SK-N-SH (cell line): ENCODE measurements around the gene RIMS1. TPM values are rescaled to one million over a fixed set of nuclear protein-coding genes. Genes with fewer than 3 reads are reported as not detected.
A peak's percentile ranks its signal among the peaks of the same experiment; 100 is the strongest.

Source experiments
- CTCF ChIA-PET: fragments of 300-600, 350-600 bp; formaldehyde crosslinking; extraction: SDS; loops from one replicate; lab custom pipeline; 2021; lab: Yijun Ruan, JAX
- POLR2A ChIA-PET: fragments of 350-600 bp; sonication (Branson Sonifier 250); formaldehyde crosslinking; extraction: SDS; loops from one replicate; lab custom pipeline; 2020; ENCODE audit warnings: antibody characterized with exemption, inconsistent platforms; lab: Yijun Ruan, JAX
- DNase-seq: peaks from one replicate; pipeline ENCODE4 v3.0.0; 2012
- H2AFZ ChIP-seq: fragments of 200-600 bp; sonication (generic); 2 replicates; pipeline ENCODE4 v1.8.1; 2016; ENCODE audit warnings: antibody characterized with exemption, mild to moderate bottlenecking, low read depth
- H3F3A ChIP-seq: fragments of 200-600 bp; sonication (generic); replicated peaks from 2 replicates; pipeline ENCODE3; 2016; ENCODE audit warnings: antibody characterized with exemption, mild to moderate bottlenecking; ENCODE audit not compliant: insufficient read depth
- H3K27ac ChIP-seq, 2 experiments: fragments of 200-500 bp in 1 of 2; fragments of 200-600 bp in 1 of 2; sonication (Bioruptor generic) in 1 of 2; sonication (generic), shearing (Covaris generic) in 1 of 2; 2 replicates each; pipeline versions ENCODE4 v1.5.1 to v1.6.1; 2014 to 2016; ENCODE audit warnings: low read depth in 2 of 2, inconsistent platforms in 1 of 2, low read length in 1 of 2, mild to moderate bottlenecking in 1 of 2, mixed read lengths in 1 of 2
- H3K27me3 ChIP-seq: fragments of 200-600 bp; sonication (generic), shearing (Covaris generic); 2 replicates; pipeline ENCODE4 v1.6.1; 2016; ENCODE audit warnings: mixed run types; ENCODE audit not compliant: insufficient read depth
- H3K36me3 ChIP-seq, 2 experiments: fragments of 200-500 bp in 1 of 2; fragments of 200-600 bp in 1 of 2; sonication (Bioruptor generic) in 1 of 2; sonication (generic) in 1 of 2; replicated peaks in 1 of 2; 2 replicates each; pipeline versions ENCODE3 to v1.5.1; 2014 to 2016; ENCODE audit warnings: low read length in 1 of 2, mild to moderate bottlenecking in 1 of 2; ENCODE audit not compliant: insufficient read depth in 2 of 2, control insufficient read depth in 1 of 2
- H3K4me1 ChIP-seq, 2 experiments: fragments of 200-500 bp in 1 of 2; fragments of 200-600 bp in 1 of 2; sonication (Bioruptor generic) in 1 of 2; sonication (generic), shearing (Covaris generic) in 1 of 2; 2 replicates each; pipeline versions ENCODE4 v1.5.1 to v1.6.1; 2014 to 2016; ENCODE audit warnings: low read depth in 1 of 2, low read length in 1 of 2, mixed run types in 1 of 2; ENCODE audit not compliant: insufficient read depth in 2 of 2, control insufficient read depth in 1 of 2
- H3K4me2 ChIP-seq: fragments of 200-600 bp; sonication (generic), shearing (Covaris generic); 2 replicates; pipeline ENCODE4 v1.6.1; 2017; ENCODE audit warnings: mixed run types
- H3K4me3 ChIP-seq, 2 experiments: fragments of 200-500 bp in 1 of 2; fragments of 200-600 bp in 1 of 2; sonication (Bioruptor generic) in 1 of 2; sonication (generic), shearing (Covaris generic) in 1 of 2; 2 replicates each; pipeline versions ENCODE4 v1.5.1 to v1.8.1; 2014 to 2016; ENCODE audit warnings: low read depth in 2 of 2, inconsistent platforms in 1 of 2, low read length in 1 of 2, mild to moderate bottlenecking in 1 of 2, mixed read lengths in 1 of 2, moderate library complexity in 1 of 2
- H3K79me2 ChIP-seq: fragments of 200-600 bp; sonication (generic); 2 replicates; pipeline ENCODE4 v1.8.1; 2017; ENCODE audit warnings: mild to moderate bottlenecking; ENCODE audit not compliant: insufficient read depth
- H3K9ac ChIP-seq: fragments of 200-600 bp; sonication (generic); 2 replicates; pipeline ENCODE4 v1.6.1; 2017; ENCODE audit warnings: mixed run types
- H3K9me2 ChIP-seq: fragments of 200-600 bp; sonication (generic); 2 replicates; pipeline ENCODE4 v1.6.1; 2017; ENCODE audit warnings: mixed run types
- H3K9me3 ChIP-seq: fragments of 200-600 bp; sonication (generic); 2 replicates; pipeline ENCODE4 v1.6.1; 2017; ENCODE audit warnings: mixed run types, mild to moderate bottlenecking, moderate library complexity
- H4K20me1 ChIP-seq: fragments of 200-600 bp; sonication (generic); 2 replicates; pipeline ENCODE4 v1.6.1; 2017; ENCODE audit warnings: mild to moderate bottlenecking, mixed run types; ENCODE audit not compliant: insufficient read depth
- CHD2 ChIP-seq: fragments of 150-350 bp; IDR thresholded peaks from 2 replicates; pipeline ENCODE4 v1.6.1; 2018; ENCODE audit warnings: low read length; ENCODE audit not compliant: partially characterized antibody
- CTCF ChIP-seq: fragments of 200-600 bp; sonication (generic); IDR thresholded peaks from 2 replicates; pipeline ENCODE4 v1.6.1; 2017; ENCODE audit warnings: antibody characterized with exemption, mild to moderate bottlenecking, moderate library complexity
- FOXM1 ChIP-seq: IDR thresholded peaks from 2 replicates; pipeline ENCODE4 v1.4.0; 2012; ENCODE audit warnings: low read depth, mild to moderate bottlenecking
- GABPA ChIP-seq: IDR thresholded peaks from 2 replicates; pipeline ENCODE4 v1.4.0; 2012; ENCODE audit warnings: low read depth, mild to moderate bottlenecking
- MAX ChIP-seq: IDR thresholded peaks from 2 replicates; pipeline ENCODE4 v1.4.0; 2012; ENCODE audit warnings: low read depth
- MEF2A ChIP-seq: IDR thresholded peaks from 2 replicates; pipeline ENCODE4 v1.4.0; 2012; ENCODE audit warnings: low read depth, borderline replicate concordance
- PBX3 ChIP-seq: IDR thresholded peaks from 2 replicates; pipeline ENCODE4; 2012
- RAD21 ChIP-seq: IDR thresholded peaks from 2 replicates; pipeline ENCODE4 v1.6.1; 2012; ENCODE audit warnings: mild to moderate bottlenecking, low read length
- SIN3A ChIP-seq: IDR thresholded peaks from 2 replicates; pipeline ENCODE4 v1.6.1; 2012; ENCODE audit warnings: low read depth, mild to moderate bottlenecking, low read length, moderate library complexity, borderline replicate concordance
- SMC3 ChIP-seq: IDR thresholded peaks from 2 replicates; pipeline ENCODE4 v1.6.1; 2012; ENCODE audit warnings: low read depth, low read length, improper control_type of control experiment
- TAF1 ChIP-seq: IDR thresholded peaks from 2 replicates; pipeline ENCODE4 v1.6.1; 2012; ENCODE audit warnings: low read depth, mild to moderate bottlenecking, low read length, moderate library complexity, borderline replicate concordance
- TCF12 ChIP-seq: IDR thresholded peaks from 2 replicates; pipeline ENCODE4 v1.4.0; 2012
- TEAD4 ChIP-seq: IDR thresholded peaks from 2 replicates; pipeline ENCODE4 v1.4.0; 2012; ENCODE audit warnings: mild to moderate bottlenecking, borderline replicate concordance; ENCODE audit not compliant: insufficient read depth
- USF1 ChIP-seq: IDR thresholded peaks from 2 replicates; pipeline ENCODE4 v1.4.0; 2012; ENCODE audit warnings: low read depth, borderline replicate concordance
- WGBS: methylation state at CpG from one replicate; pipeline ENCODE4 v1.1.6; 2017; ENCODE audit warnings: low lambda C conversion rate; 5-methylcytosine and 5-hydroxymethylcytosine counted together
- polyA plus RNA-seq, 3 experiments: library from polyadenylated mRNA; depleted of rRNA; stranded (reverse); fragments of >200 nt; gene quantifications; 2 replicates each; pipeline ENCODE4 v1.2.3, GENCODE V29; 2012

The RIMS1 gene
- polyA plus RNA-seq, 1 of the 3 experiments (the other 2 are of a cell fraction): 0.20 TPM

DNA sequence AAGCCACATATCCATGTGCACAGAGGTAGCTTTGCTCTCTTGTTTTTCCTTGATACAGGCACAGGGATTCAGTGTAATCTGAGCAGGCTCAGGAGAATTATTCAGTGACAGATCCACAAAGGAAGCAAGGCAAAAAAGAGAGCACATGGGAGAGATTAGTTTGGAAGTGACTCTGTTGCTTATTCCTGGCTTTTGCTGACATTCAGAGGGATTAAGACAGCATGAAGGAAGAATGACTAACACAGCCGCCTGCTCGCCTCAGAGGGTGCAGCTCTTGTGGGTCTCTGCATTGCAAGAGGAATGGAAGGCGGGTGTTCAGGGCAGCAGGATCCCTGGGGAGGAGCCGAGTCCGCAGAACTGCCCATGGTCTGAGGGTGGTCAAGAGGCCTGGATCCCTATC lies 532.1 kb downstream of the RIMS1 start:
- 55% methylated on average over 5 of the region's 5 CpGs for WGBS
- POLR2A ChIA-PET: no interaction called here
- Histone ChIP-seq H3K79me2 (no peaks in the 10 kb centered on the region), H3K9me3 (no peaks in the 10 kb centered on the region), H3F3A (peaks cover 16% of the 10 kb centered on the region), H3K4me3 (no peak overlapping the region), H3K36me3 (no peaks in the 10 kb centered on the region), H3K4me2 (peak overlapping the region; percentile 14; the same call in 1 of the 2 replicates), H3K27ac (peak overlapping the region; percentile 53 to 60), H3K4me1 (peaks cover 6 to 37% of the 10 kb centered on the region in 2 experiments), H3K9me2 (no peaks in the 10 kb centered on the region), H3K27me3 (no peaks in the 10 kb centered on the region), H3K9ac (no peak overlapping the region; the same call in 1 of the 2 replicates), H4K20me1 (no peaks in the 10 kb centered on the region), H2AFZ (peak overlapping the region; percentile 60; the same call in 1 of the 2 replicates)
- CTCF ChIA-PET: interaction anchor here (1.0 kb wide), 2 partner anchors 711 to 764 kb away, joined by 3 read pairs; no protein-coding TSS in a partner anchor
- no peak for TF ChIP-seq CHD2
- TF ChIP-seq SMC3: no peak
- no peak for TF ChIP-seq GABPA
- TF ChIP-seq TCF12: peak; percentile 28; the same call in 1 of the 2 replicates
- TF ChIP-seq MEF2A: no peak
- TF ChIP-seq TEAD4: peak; percentile 42; the same call in 1 of the 2 replicates
- TF ChIP-seq MAX: peak; percentile 69; the same call in 1 of the 2 replicates
- peak; percentile 28; the same call in 1 of the 2 replicates for TF ChIP-seq PBX3
- no peak for DNase-seq

GRCh38 chr6:72419966-72420365 lies 533.6 kb downstream of the RIMS1 start:
- TF ChIP-seq TAF1: no peak
- TF ChIP-seq FOXM1: no peak
- TF ChIP-seq RAD21: no peak
- TF ChIP-seq USF1: no peak
- no peak for TF ChIP-seq CTCF
- TF ChIP-seq SIN3A: no peak
- H3K36me3 ChIP-seq: no peaks in the 10 kb centered on the region
- ChIA-PET POLR2A (no interaction called here), CTCF (interaction anchor here (0.7 to 6.6 kb wide), 3 partner anchors 9 to 710 kb away, joined by 3 to 54 read pairs (median 3); no protein-coding TSS in a partner anchor)
- WGBS: 93% methylated on average over 2 of the region's 2 CpGs
- no peak overlapping the region for H3K9ac ChIP-seq
- no peaks in the 10 kb centered on the region for H3K79me2 ChIP-seq
- peaks cover 16% of the 10 kb centered on the region for H3F3A ChIP-seq
- H3K4me1 ChIP-seq: peaks cover 6 to 50% of the 10 kb centered on the region in 2 experiments
- no peak for DNase-seq
- H3K4me2 ChIP-seq: no peak overlapping the region
- H3K9me2 ChIP-seq: no peaks in the 10 kb centered on the region
- H3K9me3 ChIP-seq: no peaks in the 10 kb centered on the region
- no peaks in the 10 kb centered on the region for H3K27me3 ChIP-seq
- no peak overlapping the region for H3K27ac ChIP-seq
- no peak overlapping the region for H3K4me3 ChIP-seq
- no peak overlapping the region for H2AFZ ChIP-seq
- no peaks in the 10 kb centered on the region for H4K20me1 ChIP-seq
